ENCODE data around the gene TSPO2.
A peak's percentile ranks its signal among the peaks of the same experiment; 100 is the strongest.

TSPO2 gene

GRCh38 chr6:41027799-41028560, 14.3 kb upstream of the TSPO2 start:
- peak; percentile 76 to 77 for DNase-seq

GRCh38 chr6:41028561-41029412, 13.5 kb upstream of the TSPO2 start:
- no peak for DNase-seq

- DNase-seq, result no peak
These were observed 9.4 kb upstream of the TSPO2 start for GRCh38 chr6:41032830-41033229.

- no peak for DNase-seq
These were observed 8.5 kb upstream of the TSPO2 start for GRCh38 chr6:41033776-41034175.

- no peak for DNase-seq
These were observed 6.1 kb upstream of the TSPO2 start for GRCh38 chr6:41036186-41036585.

GRCh38 chr6:41036601-41037000, 5.7 kb upstream of the TSPO2 start:
- DNase-seq, result no peak

- DNase-seq, result no peak
These were observed 5.0 kb upstream of the TSPO2 start for GRCh38 chr6:41037107-41037900.

GRCh38 chr6:41038205-41038604, 4.1 kb upstream of the TSPO2 start:
- DNase-seq, result no peak

- DNase-seq, result peak; percentile 25 to 32
These were observed 2.9 kb upstream of the TSPO2 start, which contains the start of gene UNC5CL for GRCh38 chr6:41039060-41039998. Gene UNC5CL (minus strand): TSS chr6:41039221. CDS start chr6:41035074, 4,147 bp downstream.

GRCh38 chr6:41040101-41040939, 1.9 kb upstream of the TSPO2 start:
- peak; percentile 48 to 79 for DNase-seq

- no peak for DNase-seq
These were observed 1.2 kb upstream of the TSPO2 start for GRCh38 chr6:41040940-41041536.

GRCh38 chr6:41043151-41043550, 884 bp downstream of the TSPO2 start:
- no peak for DNase-seq

- no peak for DNase-seq
These were observed 3.4 kb downstream of the TSPO2 start for GRCh38 chr6:41045664-41046063.

GRCh38 chr6:41046084-41046483, 3.8 kb downstream of the TSPO2 start:
- DNase-seq, result no peak

GRCh38 chr6:41047306-41047705, 5.0 kb downstream of the TSPO2 start:
- DNase-seq, result no peak

- DNase-seq, result no peak
These were observed 5.8 kb downstream of the TSPO2 start for GRCh38 chr6:41047745-41048732.

GRCh38 chr6:41049521-41049920, 7.3 kb downstream of the TSPO2 start:
- no peak for DNase-seq

GRCh38 chr6:41049955-41050354, 7.7 kb downstream of the TSPO2 start:
- DNase-seq, result no peak

GRCh38 chr6:41050536-41050935, 8.3 kb downstream of the TSPO2 start:
- no peak for DNase-seq
